Ascending aorta (tissue), 2 donors: ENCODE measurements around the gene SLC22A23. TPM values are rescaled to one million over a fixed set of nuclear protein-coding genes. Genes with fewer than 3 reads are reported as not detected.

Experiments
- DNase-seq, 2 donors: peaks; one replicate each; pipeline ENCODE4 v3.0.0-alpha.2; 2019; ENCODE audit warnings: low spot score in 2 of 2
- H3K27ac ChIP-seq, 2 donors: fragments of 200-600 bp; sonication (generic); one replicate each; pipeline ENCODE4 v1.5.1; 2016 to 2017; ENCODE audit warnings: mild to moderate bottlenecking in 1 of 2
- H3K27me3 ChIP-seq: fragments of 200-600 bp; sonication (generic); one replicate; pipeline ENCODE4 v1.5.1; 2017
- H3K36me3 ChIP-seq, 2 donors: fragments of 200-600 bp; sonication (generic); one replicate each; pipeline ENCODE4 v1.5.1; 2016
- H3K4me1 ChIP-seq, 2 donors: fragments of 200-600 bp; sonication (generic); one replicate each; pipeline ENCODE4 v1.5.1; 2016 to 2017; ENCODE audit warnings: mild to moderate bottlenecking in 1 of 2
- H3K4me3 ChIP-seq, 2 donors: fragments of 200-600 bp; sonication (generic); one replicate each; pipeline ENCODE4 v1.5.1; 2016 to 2017; ENCODE audit warnings: mild to moderate bottlenecking in 1 of 2
- H3K9me3 ChIP-seq, 2 donors: fragments of 200-600 bp; sonication (generic); one replicate each; pipeline ENCODE4 v1.5.1; 2016
- intact Hi-C: fragments of 100-400 bp; cut with DNase I; formaldehyde crosslinking; loops from one replicate; pipeline ENCODE4 v1.15.1; 2023
- total RNA-seq: library from RNA; depleted of rRNA; stranded (reverse); fragments of >200 nt; gene quantifications from one replicate; pipeline ENCODE4 v1.1.0, GENCODE V29; 2016
- TF ChIP-seq, protein P1 (sequence below), 3 experiments: fragments of 200-600 bp in 2 of 3; fragments of 450-650 bp in 1 of 3; sonication (generic) in 2 of 3; IDR thresholded peaks; one replicate each; pipeline ENCODE4 v1.5.1; 2016 to 2019; ENCODE audit warnings: antibody characterized with exemption in 3 of 3, mild to moderate bottlenecking in 1 of 3, moderate library complexity in 1 of 3

Gene SLC22A23
- total RNA-seq, 1 donor from 2014 or later, result 42.0 TPM

DNA sequence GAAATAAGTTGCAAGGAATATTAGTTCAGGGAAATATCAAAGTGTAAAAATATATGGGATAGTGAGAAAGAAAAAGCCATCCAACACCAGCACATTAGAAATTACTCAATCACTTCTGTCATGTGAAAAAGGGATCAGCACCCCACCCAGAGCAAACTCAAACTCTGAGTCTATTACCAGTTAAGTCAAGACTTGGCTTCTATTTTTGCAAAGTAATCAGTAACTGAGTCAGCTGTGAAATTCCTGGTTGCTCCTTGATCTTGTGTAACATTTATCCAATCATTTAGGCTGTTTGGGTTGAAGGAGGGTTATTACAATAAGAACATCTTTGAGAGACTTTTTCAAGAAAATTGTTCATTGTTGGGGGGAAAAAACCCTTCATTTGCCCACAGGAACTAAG lies 51.2 kb downstream of the SLC22A23 start:
- Histone ChIP-seq H3K9me3 (no peaks in the 10 kb centered on the region), H3K4me3 (no peak overlapping the region), H3K36me3 (no peaks in the 10 kb centered on the region), H3K4me1 (peaks cover 0 to under 1% of the 10 kb centered on the region in 2 donors), H3K27ac (no peak overlapping the region), H3K27me3 (no peaks in the 10 kb centered on the region)
- intact Hi-C loops, result no loop called here
- DNase-seq, result no peak
- TF ChIP-seq, protein P1, sequence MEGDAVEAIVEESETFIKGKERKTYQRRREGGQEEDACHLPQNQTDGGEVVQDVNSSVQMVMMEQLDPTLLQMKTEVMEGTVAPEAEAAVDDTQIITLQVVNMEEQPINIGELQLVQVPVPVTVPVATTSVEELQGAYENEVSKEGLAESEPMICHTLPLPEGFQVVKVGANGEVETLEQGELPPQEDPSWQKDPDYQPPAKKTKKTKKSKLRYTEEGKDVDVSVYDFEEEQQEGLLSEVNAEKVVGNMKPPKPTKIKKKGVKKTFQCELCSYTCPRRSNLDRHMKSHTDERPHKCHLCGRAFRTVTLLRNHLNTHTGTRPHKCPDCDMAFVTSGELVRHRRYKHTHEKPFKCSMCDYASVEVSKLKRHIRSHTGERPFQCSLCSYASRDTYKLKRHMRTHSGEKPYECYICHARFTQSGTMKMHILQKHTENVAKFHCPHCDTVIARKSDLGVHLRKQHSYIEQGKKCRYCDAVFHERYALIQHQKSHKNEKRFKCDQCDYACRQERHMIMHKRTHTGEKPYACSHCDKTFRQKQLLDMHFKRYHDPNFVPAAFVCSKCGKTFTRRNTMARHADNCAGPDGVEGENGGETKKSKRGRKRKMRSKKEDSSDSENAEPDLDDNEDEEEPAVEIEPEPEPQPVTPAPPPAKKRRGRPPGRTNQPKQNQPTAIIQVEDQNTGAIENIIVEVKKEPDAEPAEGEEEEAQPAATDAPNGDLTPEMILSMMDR (IDR thresholded peaks at IDR 0.05), result no peak

DNA sequence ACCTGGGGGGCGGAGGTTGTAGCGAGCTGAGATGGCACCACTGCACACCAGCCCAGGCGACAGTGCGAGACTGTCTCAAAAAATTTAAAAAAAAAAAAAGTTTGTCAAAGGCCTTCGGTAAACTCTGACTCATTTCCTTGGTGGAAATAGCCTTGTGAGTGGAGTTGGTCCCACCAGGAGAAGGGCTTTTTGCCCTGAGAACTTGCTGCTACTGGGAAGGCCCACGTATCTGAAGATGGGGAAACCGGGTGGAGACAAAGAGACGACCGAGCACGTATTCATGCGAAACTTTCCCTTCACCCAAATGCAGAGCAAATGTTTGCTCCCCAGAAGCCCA lies 51.7 kb downstream of the SLC22A23 start:
- no peak overlapping the region for H3K27ac ChIP-seq
- no peak overlapping the region for H3K4me3 ChIP-seq
- no peaks in the 10 kb centered on the region for H3K36me3 ChIP-seq
- H3K4me1 ChIP-seq, result no peaks in the 10 kb centered on the region
- no peaks in the 10 kb centered on the region for H3K9me3 ChIP-seq
- no peaks in the 10 kb centered on the region for H3K27me3 ChIP-seq
- no peak for DNase-seq
- intact Hi-C loops, result no loop called here
- TF ChIP-seq, protein P1 (IDR thresholded peaks at IDR 0.05), result no peak

DNA sequence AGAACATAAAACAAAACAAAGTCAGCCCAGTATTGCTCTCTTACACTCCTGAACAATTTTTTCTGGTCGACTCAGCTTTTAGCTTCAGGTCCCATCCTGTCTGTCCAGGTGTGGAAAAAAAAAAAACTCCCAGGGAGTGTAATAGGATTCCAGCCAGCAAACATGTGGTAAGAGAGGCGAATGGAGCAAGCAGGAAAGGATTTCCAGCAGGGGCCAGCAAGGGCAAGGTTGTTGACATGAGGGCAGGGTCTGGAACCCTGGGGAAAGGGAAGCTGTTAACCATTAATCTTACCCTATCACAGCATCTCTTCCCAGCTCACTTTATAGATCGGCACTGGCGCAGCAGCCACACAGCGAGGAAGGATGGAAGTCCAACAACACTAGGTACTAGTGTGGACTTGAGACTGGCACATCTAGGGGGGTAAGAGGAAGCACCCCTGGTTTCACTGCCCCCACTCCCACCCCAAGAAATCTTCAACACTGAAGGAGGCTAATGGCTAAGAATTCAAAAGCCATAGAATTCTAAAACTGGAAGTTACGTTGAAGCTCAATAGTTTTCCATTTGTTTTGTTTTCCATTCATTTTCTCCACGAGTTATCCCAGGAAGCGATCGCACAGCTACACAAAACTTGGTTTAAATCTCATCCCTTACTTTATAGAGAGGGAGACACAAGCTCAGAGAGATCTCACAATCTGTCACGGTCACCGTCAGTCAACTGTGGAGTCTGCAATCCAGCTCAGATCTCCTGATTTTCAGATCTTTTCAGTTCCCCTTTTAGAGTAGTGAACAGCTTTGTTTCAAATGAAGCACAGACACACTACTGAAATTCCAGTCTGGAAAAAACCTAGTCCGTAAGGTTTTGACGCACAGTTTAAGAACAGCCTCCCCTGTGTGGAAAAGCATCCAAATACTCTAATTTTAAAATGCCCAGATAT lies 53.3 kb downstream of the SLC22A23 start:
- DNase-seq, result no peak
- H3K27me3 ChIP-seq, result no peaks in the 10 kb centered on the region
- no peak overlapping the region for H3K27ac ChIP-seq
- H3K4me1 ChIP-seq, result no peaks in the 10 kb centered on the region
- intact Hi-C loops, result no loop called here
- TF ChIP-seq, protein P1 (IDR thresholded peaks at IDR 0.05), result no peak
- H3K36me3 ChIP-seq, result no peaks in the 10 kb centered on the region
- H3K9me3 ChIP-seq, result no peaks in the 10 kb centered on the region
- no peak overlapping the region for H3K4me3 ChIP-seq

DNA sequence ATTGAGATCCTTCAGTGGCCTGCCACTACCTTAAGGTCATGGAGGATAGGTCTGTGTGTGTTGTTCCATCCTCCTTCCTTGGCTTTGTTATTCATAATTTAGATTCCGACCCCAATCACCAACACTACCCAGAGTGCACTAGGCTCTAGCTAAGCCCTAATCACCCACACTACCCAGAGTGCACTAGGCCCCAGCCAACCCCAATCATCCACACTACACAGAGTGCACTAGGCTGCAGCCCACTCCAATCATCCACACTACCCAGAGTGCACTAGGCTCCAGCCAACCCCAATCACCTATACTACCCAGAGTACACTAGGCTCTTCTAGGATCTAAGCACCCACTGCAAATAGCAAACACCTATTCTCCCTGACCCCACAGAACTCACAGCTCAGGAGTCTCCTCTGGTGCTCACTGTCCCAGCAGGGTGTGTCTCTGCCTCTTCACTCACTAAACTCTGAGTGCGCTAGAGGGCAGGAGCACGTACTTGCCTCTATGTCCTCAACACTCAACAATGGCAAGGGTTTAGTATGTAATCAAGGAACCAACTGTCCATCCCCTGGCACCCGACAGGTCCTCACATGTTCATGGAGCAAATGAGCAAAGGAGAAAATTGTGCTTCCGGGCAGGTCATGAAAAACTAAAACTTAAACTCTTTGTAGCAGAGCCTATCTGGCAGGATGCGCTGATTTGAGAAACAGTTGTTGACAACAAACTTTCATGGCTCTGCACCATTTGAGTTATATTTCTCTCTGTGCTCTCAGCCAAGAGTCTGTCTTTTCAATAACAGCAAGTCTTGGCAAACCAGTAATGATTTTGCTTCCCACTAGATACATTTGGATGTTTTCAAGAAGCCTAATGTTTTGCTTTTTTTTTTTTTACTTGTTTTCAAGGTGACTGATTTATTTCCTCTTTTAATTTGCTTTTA lies 54.3 kb downstream of the SLC22A23 start:
- intact Hi-C loops, result no loop called here
- no peaks in the 10 kb centered on the region for H3K4me1 ChIP-seq

DNA sequence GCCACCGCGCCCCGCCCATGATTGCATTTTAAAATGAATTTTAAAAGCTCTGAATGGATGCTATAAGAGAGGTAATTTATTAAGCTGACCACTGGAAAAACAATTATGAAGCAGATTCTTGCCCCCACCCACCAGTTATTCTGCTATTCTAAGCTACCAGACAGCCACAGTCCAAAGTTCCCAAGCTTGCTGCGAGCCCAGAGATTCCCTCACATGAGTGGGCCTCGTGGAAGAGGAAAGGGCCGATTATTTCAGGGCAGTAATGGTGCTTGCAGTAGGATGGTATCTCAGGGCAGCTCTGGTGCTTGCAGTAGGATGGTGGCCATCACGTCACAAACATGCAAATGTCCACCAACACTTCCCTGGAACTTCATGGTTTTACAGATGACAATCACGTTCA lies 56.7 kb downstream of the SLC22A23 start:
- Histone ChIP-seq H3K36me3 (no peaks in the 10 kb centered on the region), H3K27me3 (no peaks in the 10 kb centered on the region), H3K4me3 (no peak overlapping the region), H3K27ac (no peak overlapping the region), H3K9me3 (no peaks in the 10 kb centered on the region), H3K4me1 (no peaks in the 10 kb centered on the region)
- TF ChIP-seq, protein P1 (IDR thresholded peaks at IDR 0.05), result no peak
- no peak for DNase-seq
- intact Hi-C loops, result no loop called here

More for the DNA sequence above, 54.3 kb downstream of the SLC22A23 start:
- no peak for DNase-seq
- Histone ChIP-seq H3K27ac (no peak overlapping the region), H3K27me3 (no peaks in the 10 kb centered on the region), H3K4me3 (no peak overlapping the region), H3K9me3 (no peaks in the 10 kb centered on the region), H3K36me3 (no peaks in the 10 kb centered on the region)
- TF ChIP-seq, protein P1 (IDR thresholded peaks at IDR 0.05), result no peak
